Subcutaneous adipose tissue (tissue), 4 donors: Measurements from ENCODE around the gene GALNT5. TPM values are rescaled to one million over a fixed set of nuclear protein-coding genes. Genes with fewer than 3 reads are reported as not detected.

ENCODE experiments used
- CTCF ChIP-seq: fragments of 450-650 bp; IDR thresholded peaks from one replicate; pipeline ENCODE4 v1.5.1; 2016; ENCODE audit warnings: low read depth, mild to moderate bottlenecking, control low read depth, antibody characterized with exemption, moderate library complexity
- total RNA-seq, 4 donors: library from RNA; depleted of rRNA; stranded (reverse); fragments of >200 nt; gene quantifications; one replicate each; pipeline ENCODE4 v1.1.0, GENCODE V29; 2016

The GALNT5 gene
- total RNA-seq, 4 donors from 2014 or later: under 0.01 to 0.17 (median 0.08) TPM

DNA sequence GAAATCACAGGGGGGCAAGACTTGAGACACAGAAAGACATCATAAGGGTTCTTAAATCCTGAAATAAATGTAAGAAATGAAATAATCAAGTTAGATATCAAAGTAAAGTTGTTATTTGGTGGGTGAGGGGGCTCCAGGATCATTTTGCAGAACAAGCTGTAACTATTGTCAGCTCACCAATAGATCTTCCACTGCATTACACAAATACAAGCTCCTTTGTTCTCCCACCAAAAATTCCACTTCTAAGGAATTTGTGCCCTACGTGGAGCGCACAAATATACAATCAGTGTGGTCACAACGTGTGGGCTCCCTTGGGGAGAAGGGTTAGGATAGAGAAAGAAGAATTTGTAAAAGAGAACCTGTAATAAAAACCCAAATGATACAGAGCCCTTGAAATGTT, 19.2 kb upstream of the GALNT5 start:
- TF ChIP-seq CTCF: no peak

GRCh38 chr2:157244691-157245090, 12.8 kb upstream of the GALNT5 start:
- no peak for TF ChIP-seq CTCF

- no peak for TF ChIP-seq CTCF
Measured at GRCh38 chr2:157245144-157245840, 12.2 kb upstream of the GALNT5 start.

DNA sequence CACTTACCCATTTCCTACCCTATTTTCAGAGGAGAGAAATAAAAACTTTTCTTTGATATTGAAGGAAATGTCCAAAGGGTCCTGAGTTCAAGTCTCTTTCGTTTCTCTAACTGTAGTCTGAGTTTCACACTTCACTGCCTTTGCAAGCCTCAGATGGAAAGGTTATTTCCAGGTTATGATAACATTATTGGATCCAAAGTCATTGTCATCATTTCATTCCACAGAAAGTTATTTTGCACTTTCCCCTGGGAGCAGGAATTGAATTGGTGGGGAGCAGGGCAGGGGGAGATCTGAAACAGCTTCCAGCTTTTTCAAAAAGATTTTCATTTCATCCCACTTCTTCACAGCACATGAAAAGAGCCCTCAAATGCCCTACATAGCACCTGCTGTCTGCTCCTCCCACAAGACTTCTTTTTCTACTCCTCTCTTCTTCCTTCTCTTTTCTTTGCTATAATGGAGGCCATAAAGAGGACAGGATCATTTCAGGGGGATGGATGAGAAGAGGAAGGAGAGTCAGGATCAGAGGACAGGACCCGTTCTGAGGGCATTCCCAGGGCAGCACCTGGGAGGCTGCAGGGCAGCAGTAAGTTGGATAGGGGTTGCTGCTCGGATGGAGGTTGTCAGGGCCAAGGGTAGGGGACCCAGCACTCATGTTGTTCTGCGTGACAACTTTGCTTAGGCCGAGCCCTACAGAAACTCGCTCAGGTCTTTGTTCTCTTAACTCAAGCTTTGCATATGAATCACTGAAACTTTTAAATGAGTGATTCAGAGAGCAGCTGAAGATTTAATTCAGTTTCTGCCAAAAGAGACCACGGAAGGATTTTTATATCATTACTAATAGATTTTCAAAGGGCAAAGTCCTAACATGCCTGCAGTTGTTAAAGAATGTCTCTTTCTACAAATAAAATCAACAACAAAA, 11.4 kb upstream of the GALNT5 start:
- no peak for TF ChIP-seq CTCF

DNA sequence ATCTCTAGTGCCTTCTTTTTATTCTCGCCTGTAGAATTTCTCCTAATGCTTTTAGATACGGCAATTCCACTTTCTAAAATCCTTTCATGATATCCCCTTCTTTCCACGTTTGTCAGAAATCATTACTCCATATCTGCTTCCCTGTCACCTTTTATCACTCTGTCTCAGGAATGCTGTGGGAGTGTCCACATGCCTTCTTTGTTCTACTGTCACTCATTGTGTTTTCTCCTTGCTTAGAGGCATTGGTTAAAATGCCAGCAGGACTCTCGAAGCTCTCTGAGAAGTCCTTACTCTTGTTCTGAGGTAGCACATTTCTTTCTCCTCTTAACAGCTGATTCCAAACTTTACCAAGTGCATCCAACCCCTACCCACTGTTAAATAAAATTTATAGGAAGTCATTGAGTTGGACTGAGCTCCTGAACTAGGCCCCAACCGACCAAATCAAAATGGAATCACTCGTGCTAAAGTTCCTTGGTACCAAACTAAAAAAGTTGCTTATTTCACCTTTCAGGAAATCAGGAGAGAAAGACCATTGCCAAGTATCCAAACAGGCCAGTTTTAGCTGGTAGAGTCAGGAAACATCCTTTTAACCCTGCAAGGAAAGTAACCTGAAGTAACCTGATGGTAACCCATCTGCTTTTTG, 10.6 kb upstream of the GALNT5 start:
- TF ChIP-seq CTCF: no peak

- no peak for TF ChIP-seq CTCF
Measured at GRCh38 chr2:157250836-157251235, 6.7 kb upstream of the GALNT5 start.

DNA sequence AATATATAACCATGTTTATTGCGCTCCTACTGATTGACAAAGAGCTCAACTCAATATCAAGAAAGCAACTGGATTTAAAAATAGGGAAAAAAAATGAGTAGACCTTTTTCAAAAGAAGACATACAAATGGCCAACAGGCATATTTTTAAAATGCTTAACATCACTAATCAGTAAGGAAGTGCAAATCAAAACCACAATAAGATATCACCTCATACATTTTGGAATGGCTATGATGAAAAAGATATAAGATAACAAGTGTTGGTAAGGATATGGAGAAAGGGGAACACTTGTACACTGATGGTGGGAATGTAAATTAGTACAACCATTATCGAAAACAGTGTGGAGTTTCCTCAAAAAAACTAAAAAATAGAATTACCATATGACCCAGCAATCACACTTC, 5.6 kb upstream of the GALNT5 start:
- TF ChIP-seq CTCF: no peak
